A549 (cell line): ENCODE data around the gene PTPRD. TPM values are rescaled to one million over a fixed set of nuclear protein-coding genes. Genes with fewer than 3 reads are reported as not detected.

ENCODE experiments used
- ATAC-seq, 2 experiments: fragments of 200-7000 bp in 1 of 2; fragments of >200 bp in 1 of 2; cut with Nextera tagmentation in 1 of 2; cut with Tn5 transposase in 1 of 2; 3 replicates each; pipeline versions ENCODE4 v1.8.0 to v1.9.1; 2018 to 2020; ENCODE audit warnings: mild to moderate bottlenecking in 1 of 2, moderate library complexity in 1 of 2
- CTCF ChIA-PET: fragments of 300-600 bp; sonication (Branson Sonifier 250); formaldehyde crosslinking; extraction: SDS; loops from one replicate; lab custom pipeline; 2021; ENCODE audit warnings: antibody characterized with exemption, inconsistent platforms; lab: Yijun Ruan, JAX
- POLR2A ChIA-PET: fragments of 350-600 bp; formaldehyde crosslinking; extraction: SDS; loops from one replicate; lab custom pipeline; 2021; ENCODE audit warnings: antibody characterized with exemption, inconsistent platforms; lab: Yijun Ruan, JAX
- DNase-seq, 2 experiments: peaks; one replicate each; pipeline versions ENCODE4 v3.0.0 to v3.0.0-alpha.2; 2011 to 2016; ENCODE audit warnings: low read depth in 1 of 2, low spot score in 1 of 2
- FAIRE-seq: peaks from 2 replicates; lab custom pipeline; 2011; peaks lifted over from hg19 to GRCh38; lab: Jason Lieb, UNC
- H3K27ac ChIP-seq, 2 experiments: fragments of >200 bp; sonication (Bioruptor Twin); formaldehyde crosslinking; 3 replicates each; pipeline ENCODE4 v1.5.1; 2016 to 2017
- H3K4me1 ChIP-seq: fragments of >200 bp; sonication (Bioruptor Twin); formaldehyde crosslinking; 3 replicates; pipeline ENCODE4 v1.6.1; 2016
- H3K4me2 ChIP-seq: fragments of >200 bp; sonication (Bioruptor Twin); formaldehyde crosslinking; 3 replicates; pipeline ENCODE4 v1.6.1; 2016
- H3K4me3 ChIP-seq: fragments of >200 bp; sonication (Bioruptor Twin); formaldehyde crosslinking; 3 replicates; pipeline ENCODE4 v1.5.1; 2016
- H3K9me3 ChIP-seq: fragments of >200 bp; sonication (Bioruptor Twin); formaldehyde crosslinking; 3 replicates; pipeline ENCODE4 v1.6.1; 2016
- CBX2 ChIP-seq: fragments of 200-600 bp; sonication (generic); IDR thresholded peaks from 2 replicates; pipeline ENCODE4 v1.6.1; 2016; ENCODE audit warnings: low read depth, mild to moderate bottlenecking, borderline replicate concordance
- FOSB ChIP-seq: fragments of 250-450 bp; sonication (Bioruptor Pico); IDR thresholded peaks from 2 replicates; pipeline ENCODE4 v1.5.0; 2020; ENCODE audit warnings: mild to moderate bottlenecking, moderate library complexity
- FOXS1 ChIP-seq: fragments of 250-450 bp; sonication (Bioruptor Pico); IDR thresholded peaks from 2 replicates; pipeline ENCODE4 v1.5.0; 2020; ENCODE audit warnings: mild to moderate bottlenecking, moderate library complexity
- HOXB13 ChIP-seq: fragments of 250-450 bp; sonication (Bioruptor Pico); IDR thresholded peaks from 2 replicates; pipeline ENCODE4 v1.5.0; 2020; ENCODE audit warnings: low read depth, mild to moderate bottlenecking, moderate library complexity
- HOXB5 ChIP-seq: fragments of 250-450 bp; sonication (Bioruptor Pico); IDR thresholded peaks from 2 replicates; pipeline ENCODE4 v1.5.0; 2020; ENCODE audit warnings: mild to moderate bottlenecking, moderate library complexity
- KDM1A ChIP-seq: fragments of 200-600 bp; sonication (generic); IDR thresholded peaks from 2 replicates; pipeline ENCODE4 v1.6.1; 2016; ENCODE audit warnings: low read depth, mild to moderate bottlenecking
- KDM5A ChIP-seq: fragments of 200-600 bp; sonication (generic); IDR thresholded peaks from 2 replicates; pipeline ENCODE4 v1.6.1; 2016; ENCODE audit warnings: antibody characterized with exemption, mild to moderate bottlenecking
- NPAS2 ChIP-seq: fragments of 250-450 bp; sonication (Bioruptor Pico); IDR thresholded peaks from 2 replicates; pipeline ENCODE4 v1.8.0; 2022; ENCODE audit warnings: mild to moderate bottlenecking, moderate library complexity, borderline replicate concordance
- RARB ChIP-seq: fragments of 250-450 bp; sonication (Bioruptor Pico); IDR thresholded peaks from 2 replicates; pipeline ENCODE4 v1.8.0; 2021; ENCODE audit warnings: mild to moderate bottlenecking, moderate library complexity
- SMC3 ChIP-seq: fragments of >200 bp; sonication (Bioruptor Twin); formaldehyde crosslinking; IDR thresholded peaks from 3 replicates; pipeline ENCODE4 v1.6.1; 2018; ENCODE audit warnings: inconsistent platforms
- SREBF2 ChIP-seq: fragments of 450-650 bp; IDR thresholded peaks from 2 replicates; pipeline ENCODE4 v1.6.1; 2014; ENCODE audit warnings: mild to moderate bottlenecking, moderate library complexity
- TP53 ChIP-seq: fragments of 250-450 bp; sonication (Bioruptor Pico); IDR thresholded peaks from 2 replicates; pipeline ENCODE4 v1.5.0; 2021; ENCODE audit warnings: mild to moderate bottlenecking, moderate library complexity
- ZC3H11A ChIP-seq: fragments of 450-650 bp; IDR thresholded peaks from 2 replicates; pipeline ENCODE4 v1.6.1; 2014; ENCODE audit warnings: antibody characterized with exemption, mild to moderate bottlenecking
- ZSCAN20 ChIP-seq: fragments of 250-450 bp; sonication (Bioruptor Pico); IDR thresholded peaks from 2 replicates; pipeline ENCODE4 v1.8.0; 2022; ENCODE audit warnings: mild to moderate bottlenecking, moderate library complexity
- WGBS: methylation state at CpG from one replicate; pipeline ENCODE4 v1.1.6; 2017; ENCODE audit errors: missing lambda C conversion rate; 5-methylcytosine and 5-hydroxymethylcytosine counted together
- polyA plus RNA-seq, 4 experiments: library from polyadenylated mRNA; depleted of rRNA in 3 of 4; stranded (reverse); fragments of >200 nt; fragmentation: RNase III in 1 of 4; extraction: RNeasy Plus Mini Kit Qiagen cat#74134 plus additional on column Dnase treatment in 1 of 4; gene quantifications; 2 replicates in 3 of 4; 3 replicates in 1 of 4; pipeline ENCODE4 v1.2.3, GENCODE V29; 2011 to 2017
- TF ChIP-seq, protein P1 (sequence below): fragments of 200-600 bp; sonication (generic); IDR thresholded peaks from 2 replicates; pipeline ENCODE4 v1.6.1; 2016; ENCODE audit warnings: antibody characterized with exemption, mild to moderate bottlenecking, moderate library complexity
- TF ChIP-seq, protein P2 (sequence below): IDR thresholded peaks from 2 replicates; pipeline ENCODE4 v1.6.1; 2012
- TF ChIP-seq, protein P3 (sequence below): fragments of >200 bp; sonication (Bioruptor Twin); formaldehyde crosslinking; IDR thresholded peaks from 3 replicates; pipeline ENCODE4 v1.5.1; 2016
- TF ChIP-seq, protein P4 (sequence below): fragments of >200 bp; sonication (Bioruptor Twin); formaldehyde crosslinking; IDR thresholded peaks from 2 replicates; pipeline ENCODE4 v1.6.1; 2016
- TF ChIP-seq, protein P5 (sequence below): fragments of >200 bp; sonication (Bioruptor Twin); formaldehyde crosslinking; IDR thresholded peaks from 3 replicates; pipeline ENCODE4 v1.6.1; 2016
- TF ChIP-seq, protein P6 (sequence below): fragments of 250-450 bp; sonication (Bioruptor Pico); IDR thresholded peaks from 2 replicates; pipeline ENCODE4 v1.5.0; 2021; ENCODE audit warnings: mild to moderate bottlenecking, moderate library complexity, borderline replicate concordance
- TF ChIP-seq, protein P7 (sequence below): IDR thresholded peaks from 2 replicates; pipeline ENCODE4 v1.6.1; 2012; ENCODE audit warnings: low read depth, borderline replicate concordance

PTPRD gene
- polyA plus RNA-seq, 2 of the 4 experiments (the other 2 are of a cell fraction) = 0.39 to 1.3 TPM

DNA sequence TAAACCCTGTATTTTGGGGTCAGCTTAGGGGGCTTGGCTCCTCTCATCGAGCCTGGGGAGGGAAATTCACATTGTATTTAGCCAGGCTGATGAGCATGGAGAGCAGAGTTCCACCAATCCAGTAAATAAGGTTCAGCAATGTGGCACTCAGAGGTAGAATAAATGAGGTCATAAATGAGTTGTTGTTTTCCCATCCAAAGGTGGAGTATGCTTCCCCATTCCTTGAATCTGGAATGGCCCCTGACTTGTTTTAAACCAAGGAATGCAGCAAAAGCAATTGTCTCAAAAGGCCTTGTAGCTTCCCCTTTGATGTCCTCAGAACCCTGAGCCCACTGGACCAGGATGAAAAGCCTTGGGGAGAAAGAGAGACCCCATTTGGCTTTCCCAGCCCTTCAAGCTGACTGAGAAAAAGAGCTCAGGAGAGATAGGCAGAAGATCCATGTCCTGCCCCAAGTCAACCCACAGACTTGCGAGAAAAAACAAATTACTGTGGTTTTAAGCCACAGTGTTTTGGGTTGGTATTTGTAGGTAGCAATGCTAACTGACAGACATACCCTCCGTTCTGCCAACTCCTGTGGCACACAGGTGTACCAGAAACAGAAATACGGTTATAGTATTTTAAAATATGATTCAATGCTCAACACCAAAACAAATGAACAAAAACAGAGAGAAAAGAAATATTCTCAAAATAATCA is 2247.2 kb downstream of the PTPRD start:
- H3K4me3 ChIP-seq = no peak overlapping the region
- WGBS = 9% methylated on average over 4 of the region's 4 CpGs
- FAIRE-seq (no peak), ATAC-seq (no peak), DNase-seq (no peak)
- no peaks in the 10 kb centered on the region for H3K4me1 ChIP-seq
- ChIA-PET POLR2A (no interaction called here), CTCF (no interaction called here)
- TF ChIP-seq, protein P1, sequence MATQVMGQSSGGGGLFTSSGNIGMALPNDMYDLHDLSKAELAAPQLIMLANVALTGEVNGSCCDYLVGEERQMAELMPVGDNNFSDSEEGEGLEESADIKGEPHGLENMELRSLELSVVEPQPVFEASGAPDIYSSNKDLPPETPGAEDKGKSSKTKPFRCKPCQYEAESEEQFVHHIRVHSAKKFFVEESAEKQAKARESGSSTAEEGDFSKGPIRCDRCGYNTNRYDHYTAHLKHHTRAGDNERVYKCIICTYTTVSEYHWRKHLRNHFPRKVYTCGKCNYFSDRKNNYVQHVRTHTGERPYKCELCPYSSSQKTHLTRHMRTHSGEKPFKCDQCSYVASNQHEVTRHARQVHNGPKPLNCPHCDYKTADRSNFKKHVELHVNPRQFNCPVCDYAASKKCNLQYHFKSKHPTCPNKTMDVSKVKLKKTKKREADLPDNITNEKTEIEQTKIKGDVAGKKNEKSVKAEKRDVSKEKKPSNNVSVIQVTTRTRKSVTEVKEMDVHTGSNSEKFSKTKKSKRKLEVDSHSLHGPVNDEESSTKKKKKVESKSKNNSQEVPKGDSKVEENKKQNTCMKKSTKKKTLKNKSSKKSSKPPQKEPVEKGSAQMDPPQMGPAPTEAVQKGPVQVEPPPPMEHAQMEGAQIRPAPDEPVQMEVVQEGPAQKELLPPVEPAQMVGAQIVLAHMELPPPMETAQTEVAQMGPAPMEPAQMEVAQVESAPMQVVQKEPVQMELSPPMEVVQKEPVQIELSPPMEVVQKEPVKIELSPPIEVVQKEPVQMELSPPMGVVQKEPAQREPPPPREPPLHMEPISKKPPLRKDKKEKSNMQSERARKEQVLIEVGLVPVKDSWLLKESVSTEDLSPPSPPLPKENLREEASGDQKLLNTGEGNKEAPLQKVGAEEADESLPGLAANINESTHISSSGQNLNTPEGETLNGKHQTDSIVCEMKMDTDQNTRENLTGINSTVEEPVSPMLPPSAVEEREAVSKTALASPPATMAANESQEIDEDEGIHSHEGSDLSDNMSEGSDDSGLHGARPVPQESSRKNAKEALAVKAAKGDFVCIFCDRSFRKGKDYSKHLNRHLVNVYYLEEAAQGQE = no peak
- TF ChIP-seq, protein P2, sequence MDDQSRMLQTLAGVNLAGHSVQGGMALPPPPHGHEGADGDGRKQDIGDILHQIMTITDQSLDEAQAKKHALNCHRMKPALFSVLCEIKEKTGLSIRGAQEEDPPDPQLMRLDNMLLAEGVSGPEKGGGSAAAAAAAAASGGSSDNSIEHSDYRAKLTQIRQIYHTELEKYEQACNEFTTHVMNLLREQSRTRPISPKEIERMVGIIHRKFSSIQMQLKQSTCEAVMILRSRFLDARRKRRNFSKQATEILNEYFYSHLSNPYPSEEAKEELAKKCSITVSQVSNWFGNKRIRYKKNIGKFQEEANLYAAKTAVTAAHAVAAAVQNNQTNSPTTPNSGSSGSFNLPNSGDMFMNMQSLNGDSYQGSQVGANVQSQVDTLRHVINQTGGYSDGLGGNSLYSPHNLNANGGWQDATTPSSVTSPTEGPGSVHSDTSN = no peak
- TF ChIP-seq HOXB13 (no peak), KDM1A (no peak), SMC3 (no peak), SREBF2 (no peak), NPAS2 (CRISPR knock-in tag) (no peak), KDM5A (no peak), ZC3H11A (no peak), ZSCAN20 (CRISPR knock-in tag) (no peak)
- TF ChIP-seq, protein P3, sequence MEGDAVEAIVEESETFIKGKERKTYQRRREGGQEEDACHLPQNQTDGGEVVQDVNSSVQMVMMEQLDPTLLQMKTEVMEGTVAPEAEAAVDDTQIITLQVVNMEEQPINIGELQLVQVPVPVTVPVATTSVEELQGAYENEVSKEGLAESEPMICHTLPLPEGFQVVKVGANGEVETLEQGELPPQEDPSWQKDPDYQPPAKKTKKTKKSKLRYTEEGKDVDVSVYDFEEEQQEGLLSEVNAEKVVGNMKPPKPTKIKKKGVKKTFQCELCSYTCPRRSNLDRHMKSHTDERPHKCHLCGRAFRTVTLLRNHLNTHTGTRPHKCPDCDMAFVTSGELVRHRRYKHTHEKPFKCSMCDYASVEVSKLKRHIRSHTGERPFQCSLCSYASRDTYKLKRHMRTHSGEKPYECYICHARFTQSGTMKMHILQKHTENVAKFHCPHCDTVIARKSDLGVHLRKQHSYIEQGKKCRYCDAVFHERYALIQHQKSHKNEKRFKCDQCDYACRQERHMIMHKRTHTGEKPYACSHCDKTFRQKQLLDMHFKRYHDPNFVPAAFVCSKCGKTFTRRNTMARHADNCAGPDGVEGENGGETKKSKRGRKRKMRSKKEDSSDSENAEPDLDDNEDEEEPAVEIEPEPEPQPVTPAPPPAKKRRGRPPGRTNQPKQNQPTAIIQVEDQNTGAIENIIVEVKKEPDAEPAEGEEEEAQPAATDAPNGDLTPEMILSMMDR = no peak
- TF ChIP-seq, protein P4, sequence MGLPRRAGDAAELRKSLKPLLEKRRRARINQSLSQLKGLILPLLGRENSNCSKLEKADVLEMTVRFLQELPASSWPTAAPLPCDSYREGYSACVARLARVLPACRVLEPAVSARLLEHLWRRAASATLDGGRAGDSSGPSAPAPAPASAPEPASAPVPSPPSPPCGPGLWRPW = no peak
- no peak overlapping the region for H3K27ac ChIP-seq
- no peaks in the 10 kb centered on the region for H3K9me3 ChIP-seq
- no peak overlapping the region for H3K4me2 ChIP-seq

DNA sequence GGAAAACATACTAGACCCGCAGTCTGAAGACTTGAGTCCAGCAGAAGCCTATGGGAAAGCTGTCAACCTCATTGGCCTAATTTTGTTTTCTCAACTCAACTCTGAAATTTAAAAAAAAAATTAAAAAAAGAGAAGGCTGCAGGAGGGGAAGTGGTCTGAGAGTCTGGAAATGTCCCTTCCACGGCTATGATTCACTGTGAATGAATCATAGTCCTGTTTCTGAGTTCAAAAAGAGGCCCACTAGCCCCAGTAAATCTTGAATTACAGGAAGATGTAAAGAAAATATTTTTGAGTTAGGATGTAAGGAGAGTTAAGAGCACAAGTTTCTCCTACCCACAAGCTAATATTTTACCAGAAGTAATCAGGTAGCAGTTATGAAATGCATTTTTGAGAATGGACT is 2247.8 kb downstream of the PTPRD start:
- Histone ChIP-seq H3K4me1 (no peaks in the 10 kb centered on the region), H3K9me3 (no peaks in the 10 kb centered on the region), H3K4me3 (no peak overlapping the region), H3K4me2 (no peak overlapping the region), H3K27ac (no peak overlapping the region)
- no peak for FAIRE-seq
- ChIA-PET CTCF (no interaction called here), POLR2A (no interaction called here)
- 2% methylated on average over 2 of the region's 2 CpGs for WGBS
- ATAC-seq = no peak
- TF ChIP-seq, protein P5, sequence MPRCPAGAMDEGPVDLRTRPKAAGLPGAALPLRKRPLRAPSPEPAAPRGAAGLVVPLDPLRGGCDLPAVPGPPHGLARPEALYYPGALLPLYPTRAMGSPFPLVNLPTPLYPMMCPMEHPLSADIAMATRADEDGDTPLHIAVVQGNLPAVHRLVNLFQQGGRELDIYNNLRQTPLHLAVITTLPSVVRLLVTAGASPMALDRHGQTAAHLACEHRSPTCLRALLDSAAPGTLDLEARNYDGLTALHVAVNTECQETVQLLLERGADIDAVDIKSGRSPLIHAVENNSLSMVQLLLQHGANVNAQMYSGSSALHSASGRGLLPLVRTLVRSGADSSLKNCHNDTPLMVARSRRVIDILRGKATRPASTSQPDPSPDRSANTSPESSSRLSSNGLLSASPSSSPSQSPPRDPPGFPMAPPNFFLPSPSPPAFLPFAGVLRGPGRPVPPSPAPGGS = no peak
- TF ChIP-seq, protein P6, sequence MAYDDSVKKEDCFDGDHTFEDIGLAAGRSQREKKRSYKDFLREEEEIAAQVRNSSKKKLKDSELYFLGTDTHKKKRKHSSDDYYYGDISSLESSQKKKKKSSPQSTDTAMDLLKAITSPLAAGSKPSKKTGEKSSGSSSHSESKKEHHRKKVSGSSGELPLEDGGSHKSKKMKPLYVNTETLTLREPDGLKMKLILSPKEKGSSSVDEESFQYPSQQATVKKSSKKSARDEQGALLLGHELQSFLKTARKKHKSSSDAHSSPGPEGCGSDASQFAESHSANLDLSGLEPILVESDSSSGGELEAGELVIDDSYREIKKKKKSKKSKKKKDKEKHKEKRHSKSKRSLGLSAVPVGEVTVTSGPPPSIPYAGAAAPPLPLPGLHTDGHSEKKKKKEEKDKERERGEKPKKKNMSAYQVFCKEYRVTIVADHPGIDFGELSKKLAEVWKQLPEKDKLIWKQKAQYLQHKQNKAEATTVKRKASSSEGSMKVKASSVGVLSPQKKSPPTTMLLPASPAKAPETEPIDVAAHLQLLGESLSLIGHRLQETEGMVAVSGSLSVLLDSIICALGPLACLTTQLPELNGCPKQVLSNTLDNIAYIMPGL (CRISPR knock-in tag) = no peak
- TF ChIP-seq ZC3H11A (no peak), RARB (CRISPR knock-in tag) (no peak), FOXS1 (CRISPR knock-in tag) (no peak), FOSB (CRISPR knock-in tag) (no peak), TP53 (CRISPR knock-in tag) (no peak), HOXB5 (CRISPR knock-in tag) (no peak), CBX2 (no peak)
- TF ChIP-seq, protein P7, sequence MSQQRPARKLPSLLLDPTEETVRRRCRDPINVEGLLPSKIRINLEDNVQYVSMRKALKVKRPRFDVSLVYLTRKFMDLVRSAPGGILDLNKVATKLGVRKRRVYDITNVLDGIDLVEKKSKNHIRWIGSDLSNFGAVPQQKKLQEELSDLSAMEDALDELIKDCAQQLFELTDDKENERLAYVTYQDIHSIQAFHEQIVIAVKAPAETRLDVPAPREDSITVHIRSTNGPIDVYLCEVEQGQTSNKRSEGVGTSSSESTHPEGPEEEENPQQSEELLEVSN = no peak
- TF ChIP-seq, protein P4 = no peak
- TF ChIP-seq, protein P2 = no peak
- DNase-seq = no peak
